H54 (cell line): ENCODE data around the gene NFAM1.

Experiments
- DNase-seq: peaks from one replicate; pipeline ENCODE4 v3.0.0; 2011; ENCODE audit warnings: low spot score, mixed read lengths; ENCODE audit not compliant: insufficient read length
- FAIRE-seq: peaks from 3 replicates; lab custom pipeline; 2011; peaks lifted over from hg19 to GRCh38; lab: Jason Lieb, UNC
- POLR2A ChIP-seq: IDR thresholded peaks from 2 replicates; pipeline ENCODE4 v1.6.1; 2011; ENCODE audit warnings: low read depth, mild to moderate bottlenecking, low read length

Gene NFAM1

GRCh38 chr22:42342426-42343120 lies 89.6 kb downstream of the NFAM1 start:
- FAIRE-seq: no peak
- no peak for TF ChIP-seq POLR2A
- DNase-seq: no peak

DNA sequence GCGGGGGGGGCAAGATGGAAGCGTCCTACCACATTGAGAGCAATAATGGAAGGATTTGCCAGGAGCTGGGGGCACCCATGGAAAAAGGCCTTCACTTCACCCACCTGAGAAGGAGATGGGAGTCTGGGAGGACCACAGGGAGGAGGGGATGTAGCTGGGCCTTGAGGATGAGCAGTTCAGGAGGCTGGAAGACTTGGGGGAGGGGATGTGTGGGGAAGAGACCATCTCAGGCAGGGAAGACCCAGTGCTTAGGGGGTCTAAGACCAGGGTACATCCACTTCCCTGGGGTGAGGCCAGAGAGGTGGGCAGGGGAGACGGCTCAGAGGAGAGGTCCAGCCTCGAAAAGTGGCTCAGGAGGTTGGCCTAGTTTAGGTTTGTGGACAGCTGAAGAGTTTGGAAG lies 90.4 kb downstream of the NFAM1 start:
- no peak for DNase-seq
- no peak for FAIRE-seq
- TF ChIP-seq POLR2A: no peak

DNA sequence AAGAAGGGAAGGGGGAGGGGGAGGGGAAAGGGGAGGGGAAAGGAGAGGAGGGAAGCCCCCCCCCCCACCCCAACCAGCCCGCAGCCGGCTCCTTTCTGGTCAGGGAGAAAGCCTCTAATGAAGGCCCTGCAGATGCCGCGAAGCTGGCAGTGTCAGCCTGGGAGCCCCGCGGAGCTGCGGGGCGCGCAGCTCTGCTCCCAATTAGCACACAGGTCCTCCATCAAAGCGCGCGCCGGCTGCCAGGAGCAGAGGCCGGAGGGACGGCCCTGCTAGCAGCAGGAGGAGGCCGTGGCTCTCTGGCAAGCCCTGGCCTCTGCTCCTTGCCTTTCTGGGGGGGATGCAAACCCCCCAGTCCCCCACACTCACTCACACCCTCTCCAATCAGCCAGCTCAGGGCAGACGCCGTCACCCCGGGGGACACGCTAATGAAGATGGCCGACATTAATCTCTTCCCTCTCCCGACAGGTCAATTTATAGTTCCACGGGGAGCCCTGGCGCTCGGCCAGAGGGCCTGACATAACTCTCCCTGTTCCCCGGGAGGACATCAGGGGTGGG lies 91.3 kb downstream of the NFAM1 start:
- no peak for FAIRE-seq
- TF ChIP-seq POLR2A: no peak
- DNase-seq: no peak

GRCh38 chr22:42340150-42340549 lies 92.1 kb downstream of the NFAM1 start:
- no peak for DNase-seq
- FAIRE-seq: no peak
- no peak for TF ChIP-seq POLR2A

- DNase-seq: no peak
- no peak for FAIRE-seq
- TF ChIP-seq POLR2A: no peak
Observed at GRCh38 chr22:42338479-42338878, 93.7 kb downstream of the NFAM1 start.

- no peak for DNase-seq
- TF ChIP-seq POLR2A: no peak
- no peak for FAIRE-seq
Observed at GRCh38 chr22:42337356-42337755, 94.8 kb downstream of the NFAM1 start.

GRCh38 chr22:42336527-42337227 lies 95.5 kb downstream of the NFAM1 start:
- TF ChIP-seq POLR2A: no peak
- no peak for DNase-seq
- FAIRE-seq: no peak

DNA sequence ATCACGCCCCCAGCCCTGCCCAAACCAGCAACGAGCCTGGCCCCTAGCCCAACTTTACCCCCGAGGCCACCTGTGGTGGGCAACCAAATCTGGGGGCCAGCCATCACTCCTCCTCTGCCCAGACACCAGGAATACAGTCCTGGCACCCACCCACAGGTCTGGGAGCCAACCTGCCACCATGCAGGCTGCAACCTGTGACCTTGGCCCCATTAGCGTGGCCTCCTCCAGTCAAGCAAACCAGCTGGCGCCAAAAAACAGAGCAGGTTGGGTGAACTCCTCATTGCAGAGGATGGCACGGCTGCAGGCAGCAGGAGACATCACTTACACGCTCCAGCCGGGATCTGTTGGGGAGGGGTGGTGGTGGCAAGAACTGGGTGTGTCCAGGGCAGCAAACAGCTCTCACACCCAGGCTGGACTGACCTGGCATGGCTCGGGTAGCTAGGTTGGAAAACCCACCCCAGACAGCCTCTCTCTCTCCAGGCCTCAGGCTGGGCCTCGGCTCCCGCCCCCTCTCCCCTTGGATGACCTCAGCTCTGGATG lies 96.3 kb downstream of the NFAM1 start:
- FAIRE-seq: no peak
- no peak for DNase-seq

DNA sequence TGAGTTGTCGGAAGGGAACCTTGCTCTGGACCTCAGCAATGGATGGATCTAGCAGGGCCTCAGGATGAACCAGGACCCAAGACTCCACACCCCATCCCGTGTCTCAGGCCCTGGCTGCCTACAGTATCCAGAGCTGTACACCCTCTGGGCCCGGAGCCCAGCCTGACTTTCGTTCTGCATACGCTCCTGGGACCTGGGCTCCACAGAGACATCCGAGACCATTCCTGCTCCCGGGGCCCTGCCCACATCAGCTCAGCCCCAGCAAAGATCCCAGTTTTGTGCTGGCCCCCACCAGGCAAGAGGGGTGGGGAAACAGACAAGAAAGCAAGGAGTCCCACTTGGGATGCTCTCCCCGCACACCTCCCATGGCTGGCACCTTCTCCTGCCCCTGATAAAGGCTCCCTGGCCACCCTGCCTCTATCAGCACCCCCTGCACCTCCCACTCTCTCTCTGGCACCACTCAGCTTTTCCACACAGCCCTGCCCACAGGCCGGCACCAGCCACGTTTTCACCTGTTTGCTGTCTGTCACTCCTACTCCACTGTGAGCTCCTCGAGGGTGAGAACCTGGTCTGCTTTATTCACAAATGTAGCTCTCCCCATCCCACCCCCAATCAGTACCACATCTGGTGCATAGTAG lies 97.2 kb downstream of the NFAM1 start:
- no peak for DNase-seq
- no peak for FAIRE-seq
- no peak for TF ChIP-seq POLR2A

More for the DNA sequence above, 96.3 kb downstream of the NFAM1 start:
- TF ChIP-seq POLR2A: no peak

DNA sequence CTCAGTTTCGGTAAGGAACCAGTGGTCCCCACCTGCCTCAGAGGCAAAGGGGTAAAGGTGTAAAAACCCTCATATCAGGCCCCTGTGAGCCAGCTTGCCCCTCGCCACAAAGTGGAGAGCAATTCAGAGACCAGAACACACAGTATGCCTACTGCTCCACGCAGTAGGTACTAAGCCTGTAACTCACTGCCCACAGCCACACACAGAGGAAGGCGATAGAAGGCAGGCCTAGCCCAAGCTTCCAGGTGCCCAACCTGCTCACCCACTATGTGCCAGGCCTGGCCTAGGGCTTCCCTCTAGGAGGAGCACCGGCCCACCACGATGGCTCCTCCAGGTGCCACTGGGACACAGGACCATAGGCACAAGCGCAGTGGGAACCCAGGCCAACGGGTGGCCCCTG lies 98.7 kb downstream of the NFAM1 start:
- FAIRE-seq: no peak
- DNase-seq: no peak
- no peak for TF ChIP-seq POLR2A

GRCh38 chr22:42332089-42332488 lies 100.1 kb downstream of the NFAM1 start:
- FAIRE-seq: no peak
- TF ChIP-seq POLR2A: no peak
- no peak for DNase-seq

GRCh38 chr22:42331014-42331413 lies 101.2 kb downstream of the NFAM1 start:
- TF ChIP-seq POLR2A: no peak
- FAIRE-seq: no peak
- DNase-seq: no peak
